Measurements from ENCODE around the gene CARM1.

The CARM1 gene

DNA sequence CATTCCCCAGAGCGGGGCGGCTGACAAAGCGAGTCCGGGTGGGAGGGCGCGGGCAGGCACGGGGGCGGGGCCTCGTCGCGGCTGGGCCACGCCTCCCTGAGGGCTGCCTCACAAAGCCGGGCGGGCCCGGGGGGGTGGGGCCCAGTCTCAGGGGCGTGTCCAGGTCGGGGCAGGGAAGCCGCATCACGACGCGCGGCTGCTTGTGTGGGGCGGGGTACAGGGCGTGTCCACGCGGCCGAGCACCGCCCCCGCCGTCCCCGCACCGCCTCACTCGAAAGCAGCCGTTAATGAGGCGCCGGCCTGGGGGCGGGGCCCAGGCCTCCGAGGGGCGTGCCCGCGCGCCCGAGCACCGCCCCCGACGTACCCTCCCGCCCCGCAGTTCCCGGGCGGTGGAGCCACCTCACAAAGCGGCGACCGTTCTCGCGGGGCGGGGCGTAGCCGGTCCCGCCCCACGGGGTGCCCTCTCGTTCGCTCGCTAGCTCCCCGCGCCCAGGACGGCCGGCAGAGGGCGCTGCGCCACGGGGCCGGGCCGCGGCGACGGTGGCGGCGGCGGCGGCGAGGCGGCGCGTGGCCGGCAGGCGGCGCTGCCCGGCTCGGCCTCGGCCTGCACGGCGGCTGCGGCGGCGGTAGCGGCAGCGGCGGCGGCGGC, at the start of gene CARM1:
Gene CARM1 (plus strand): TSS at position 599 of the 649 bp plus-strand sequence. CDS start 150 bp downstream, outside the sequence.
- TF ChIP-seq, protein P1, sequence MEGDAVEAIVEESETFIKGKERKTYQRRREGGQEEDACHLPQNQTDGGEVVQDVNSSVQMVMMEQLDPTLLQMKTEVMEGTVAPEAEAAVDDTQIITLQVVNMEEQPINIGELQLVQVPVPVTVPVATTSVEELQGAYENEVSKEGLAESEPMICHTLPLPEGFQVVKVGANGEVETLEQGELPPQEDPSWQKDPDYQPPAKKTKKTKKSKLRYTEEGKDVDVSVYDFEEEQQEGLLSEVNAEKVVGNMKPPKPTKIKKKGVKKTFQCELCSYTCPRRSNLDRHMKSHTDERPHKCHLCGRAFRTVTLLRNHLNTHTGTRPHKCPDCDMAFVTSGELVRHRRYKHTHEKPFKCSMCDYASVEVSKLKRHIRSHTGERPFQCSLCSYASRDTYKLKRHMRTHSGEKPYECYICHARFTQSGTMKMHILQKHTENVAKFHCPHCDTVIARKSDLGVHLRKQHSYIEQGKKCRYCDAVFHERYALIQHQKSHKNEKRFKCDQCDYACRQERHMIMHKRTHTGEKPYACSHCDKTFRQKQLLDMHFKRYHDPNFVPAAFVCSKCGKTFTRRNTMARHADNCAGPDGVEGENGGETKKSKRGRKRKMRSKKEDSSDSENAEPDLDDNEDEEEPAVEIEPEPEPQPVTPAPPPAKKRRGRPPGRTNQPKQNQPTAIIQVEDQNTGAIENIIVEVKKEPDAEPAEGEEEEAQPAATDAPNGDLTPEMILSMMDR (IDR thresholded peaks at IDR 0.05; ENCODE audit: low read depth, low read length): peak; percentile 43
- DNase-seq (ENCODE audit: extremely low read depth, low read depth): peak; percentile 98

DNA sequence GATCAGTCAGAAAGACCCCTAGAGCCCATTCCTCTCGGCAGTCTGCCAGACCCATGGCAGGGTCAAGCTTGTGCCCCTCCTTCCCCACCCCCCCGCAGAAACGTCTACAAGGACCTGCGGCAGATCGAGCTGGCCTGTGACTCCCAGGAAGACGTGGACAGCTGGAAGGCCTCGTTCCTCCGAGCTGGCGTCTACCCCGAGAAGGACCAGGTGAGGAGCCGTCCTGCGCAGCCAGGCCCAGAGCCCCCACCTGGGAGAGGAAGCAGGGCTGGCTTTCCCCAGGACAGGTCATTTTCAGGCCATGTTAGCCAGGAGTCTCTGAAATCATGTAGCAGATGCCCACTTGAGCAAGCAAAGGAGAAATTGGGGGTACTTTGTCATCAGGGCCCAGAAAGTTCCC, 47.7 kb upstream of the CARM1 start:
- no peak for DNase-seq (ENCODE audit: extremely low read depth, low read depth)
- TF ChIP-seq, protein P1 (IDR thresholded peaks at IDR 0.05; ENCODE audit: low read depth, low read length): no peak

DNA sequence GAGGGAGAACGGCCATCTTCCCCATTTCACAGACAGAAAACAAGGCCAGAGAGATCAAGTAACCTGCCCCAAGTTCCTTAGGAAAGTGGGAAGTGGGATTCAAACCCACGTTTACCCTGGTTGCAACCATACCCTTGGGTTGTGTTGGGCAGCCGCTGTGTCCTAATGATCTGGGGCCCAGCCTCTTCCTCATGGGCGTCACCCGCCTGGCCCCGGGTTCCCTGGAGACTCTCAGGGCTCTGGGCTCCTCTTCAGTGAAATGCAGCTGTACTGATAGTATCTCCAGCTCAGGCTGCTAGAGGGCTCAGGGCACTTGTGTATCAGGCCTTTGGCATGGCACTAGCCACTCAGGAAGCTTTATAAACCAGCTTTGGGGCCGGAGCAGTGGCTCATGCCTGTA, 45.1 kb upstream of the CARM1 start:
- TF ChIP-seq, protein P1 (IDR thresholded peaks at IDR 0.05; ENCODE audit: low read depth, low read length): no peak
- DNase-seq (ENCODE audit: extremely low read depth, low read depth): no peak

DNA sequence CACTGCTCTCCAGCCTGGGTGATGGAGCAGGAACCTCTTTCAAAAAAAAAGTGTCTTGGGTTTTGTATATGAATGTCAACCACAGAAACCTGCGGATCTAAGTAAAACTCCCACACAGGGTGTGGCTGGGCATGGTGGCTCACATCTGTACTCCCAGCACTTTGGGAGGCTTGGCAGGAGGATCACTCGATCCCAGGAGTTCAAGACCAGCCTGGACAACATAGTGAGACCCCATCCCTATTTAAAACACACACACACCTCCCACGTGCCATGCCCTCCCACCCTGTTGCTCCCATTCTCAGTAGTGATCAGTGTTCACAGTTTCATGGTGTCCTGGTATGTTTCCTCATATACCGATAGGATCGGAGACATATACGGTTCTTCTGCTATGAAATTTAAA, 44.5 kb upstream of the CARM1 start:
- TF ChIP-seq, protein P1 (IDR thresholded peaks at IDR 0.05; ENCODE audit: low read depth, low read length): no peak
- DNase-seq (ENCODE audit: extremely low read depth, low read depth): no peak

DNA sequence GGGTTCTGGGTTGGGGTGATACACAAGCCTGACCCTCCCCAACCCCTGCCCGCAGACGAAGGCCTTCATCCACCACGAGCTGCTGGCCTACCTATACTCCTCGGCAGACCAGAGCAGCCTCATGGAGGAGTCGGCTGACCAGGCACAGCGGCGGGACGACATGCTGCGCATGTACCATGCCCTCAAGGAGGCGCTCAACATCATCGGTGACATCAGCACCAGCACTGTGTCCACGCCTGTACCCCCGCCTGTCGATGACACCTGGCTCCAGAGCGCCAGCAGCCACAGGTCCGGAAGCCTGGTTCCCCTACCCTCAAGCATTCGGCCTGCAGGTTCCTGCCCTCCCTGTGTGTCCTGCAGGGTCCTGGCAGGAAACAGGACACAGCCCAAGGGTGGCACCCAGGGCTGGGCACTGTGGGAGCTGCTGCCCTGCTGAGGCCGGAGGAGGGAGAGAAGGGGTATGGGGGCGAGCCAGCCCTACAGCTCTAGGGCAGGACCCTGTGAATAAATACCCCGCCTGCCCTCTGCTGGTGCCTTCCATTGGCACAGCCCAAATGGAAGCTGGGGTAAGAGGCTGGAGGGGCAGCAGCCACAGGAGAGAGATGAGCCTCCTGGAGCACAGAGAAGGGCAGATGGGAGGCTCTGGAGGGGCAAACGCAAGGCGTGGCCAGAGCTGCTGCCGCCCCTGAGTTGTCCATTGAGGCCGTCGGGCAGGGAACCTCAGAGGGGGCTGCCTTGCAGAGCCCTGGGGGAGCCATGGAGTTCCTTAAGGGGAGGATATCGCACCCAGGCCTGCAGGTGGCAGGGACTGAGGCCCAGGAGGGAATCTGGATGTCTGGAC, 42.2 kb upstream of the CARM1 start:
- no peak for DNase-seq (ENCODE audit: extremely low read depth, low read depth)
- TF ChIP-seq, protein P1 (IDR thresholded peaks at IDR 0.05; ENCODE audit: low read depth, low read length): no peak; the same call in none of the 2 replicates

DNA sequence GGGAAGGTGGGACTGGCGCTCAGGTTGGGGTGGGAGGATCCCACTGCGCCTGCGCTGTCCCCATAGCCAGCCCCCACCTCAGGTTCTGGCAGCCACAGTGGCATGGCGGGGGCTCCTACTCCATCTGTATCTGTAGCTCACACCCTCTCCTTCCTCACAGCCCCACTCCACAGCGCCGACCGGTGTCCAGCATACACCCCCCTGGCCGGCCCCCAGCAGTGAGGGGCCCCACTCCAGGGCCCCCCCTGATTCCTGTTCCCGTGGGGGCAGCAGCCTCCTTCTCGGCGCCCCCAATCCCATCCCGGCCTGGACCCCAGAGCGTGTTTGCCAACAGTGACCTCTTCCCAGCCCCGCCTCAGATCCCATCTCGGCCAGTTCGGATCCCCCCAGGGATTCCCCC, 41.4 kb upstream of the CARM1 start:
- TF ChIP-seq, protein P1 (IDR thresholded peaks at IDR 0.05; ENCODE audit: low read depth, low read length): no peak

DNA sequence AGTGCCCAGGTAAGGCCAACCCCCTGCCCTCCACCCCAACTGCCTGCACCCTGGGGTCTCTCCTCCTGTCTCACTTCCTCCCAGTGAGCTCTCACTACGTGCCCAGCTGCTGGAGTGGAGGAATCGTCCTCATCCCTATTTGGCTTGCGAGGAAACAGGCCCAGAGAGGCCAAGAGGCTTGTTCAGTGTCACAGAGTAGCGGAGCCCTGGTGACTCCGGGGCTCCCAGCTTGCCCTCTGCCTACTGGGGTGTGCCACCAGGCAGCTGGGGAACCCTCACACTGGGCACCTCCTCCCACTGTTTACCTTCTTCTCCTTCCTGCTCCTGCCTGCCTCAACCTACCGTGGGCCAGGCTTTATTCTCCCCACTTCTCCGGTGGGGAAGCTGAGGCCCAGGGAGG, 41.0 kb upstream of the CARM1 start:
- no peak for DNase-seq (ENCODE audit: extremely low read depth, low read depth)
- TF ChIP-seq, protein P1 (IDR thresholded peaks at IDR 0.05; ENCODE audit: low read depth, low read length): no peak

More for the DNA sequence above, 41.4 kb upstream of the CARM1 start:
- no peak for DNase-seq (ENCODE audit: extremely low read depth, low read depth)
